ENCODE results near the gene TIMP2. TPM values are rescaled to one million over a fixed set of nuclear protein-coding genes. Genes with fewer than 3 reads are reported as not detected.

Gene TIMP2
- total and polyA plus RNA-seq, 2 of the 4 experiments (the other 2 are of a cell fraction), result 43.9 to 416 TPM

DNA sequence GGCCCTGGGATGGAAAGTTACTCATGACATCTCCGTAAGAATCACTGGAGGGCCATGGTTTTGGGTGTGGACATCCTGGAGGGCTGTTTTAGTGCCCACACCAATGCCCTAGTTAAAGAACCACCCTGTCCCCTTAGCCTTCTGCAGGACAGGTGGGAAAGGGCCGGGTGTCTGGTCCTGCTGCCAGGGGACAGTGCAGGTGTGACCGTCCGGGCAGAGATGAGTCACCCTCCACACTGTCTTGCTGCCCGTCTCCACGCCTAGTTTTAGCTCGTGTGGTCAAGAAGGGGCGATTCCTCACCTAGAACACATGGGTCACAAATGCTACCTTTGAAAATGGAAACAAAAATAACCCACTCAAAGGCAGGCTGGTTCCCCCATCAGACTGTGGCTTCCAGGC lies 39.2 kb downstream of the TIMP2 start:
- Histone ChIP-seq H3K79me1 (ENCODE audit: low read depth in 1 of 2, low read length in 2 of 2) (peaks cover 35 to 90% of the 10 kb centered on the region in 2 experiments), H3K23ac (ENCODE audit: low read depth, low read length) (0 out of 2 replicates have a peak overlapping the region, but pooled peaks have one; percentile 50), H3K9me3 (ENCODE audit: control insufficient read depth, insufficient read depth, low read length) (no peaks in the 10 kb centered on the region), H3K27me3 (ENCODE audit: control insufficient read depth, insufficient read depth, low read length) (no peaks in the 10 kb centered on the region), H2AFZ (replicated peaks; ENCODE audit: low read length, poor library complexity) (no peak overlapping the region), H2AK5ac (ENCODE audit: low read depth, low read length) (peak overlapping the region; percentile 80), H3K9ac (ENCODE audit: low read depth, low read length) (no peak overlapping the region), H2BK120ac (ENCODE audit: low read depth, low read length) (peak overlapping the region; percentile 9; the same call in 1 of the 2 replicates), H3K36me3 (ENCODE audit: control insufficient read depth, insufficient read depth, low read length) (peaks cover 6% of the 10 kb centered on the region; the same call in 1 of the 2 replicates), H2BK20ac (ENCODE audit: low read depth, low read length) (no peak overlapping the region; the same call in 1 of the 2 replicates), H4K20me1 (ENCODE audit: insufficient read depth, low read length) (peaks cover 57% of the 10 kb centered on the region), H4K5ac (ENCODE audit: low read depth, low read length) (no peak overlapping the region), H3K4ac (ENCODE audit: low read depth, low read length) (peak overlapping the region; percentile 40), H4K91ac (ENCODE audit: insufficient read depth, low read depth, low read length) (no peak overlapping the region), H3K4me2 (ENCODE audit: low read depth, low read length) (no peak overlapping the region), H3K9me1 (ENCODE audit: insufficient read depth, low read length) (peaks cover 49% of the 10 kb centered on the region), H2BK15ac (ENCODE audit: low read depth, low read length) (peak overlapping the region; percentile 26; the same call in 1 of the 3 replicates), H4K8ac (ENCODE audit: low read depth in 2 of 2, low read length in 2 of 2) (peak overlapping the region in 1 of 2 experiments; percentile 12; a peak in 1 of 4 replicates), H3K14ac (replicated peaks; ENCODE audit: low read depth, low read length) (peak overlapping the region; percentile 14; the same call in 1 of the 2 replicates), H3K4me3 (ENCODE audit: insufficient read depth, low read depth, low read length) (no peak overlapping the region), H3K18ac (ENCODE audit: low read depth, low read length) (no peak overlapping the region), H3K56ac (ENCODE audit: extremely low read depth, insufficient read depth, low read length) (no peak overlapping the region), H3K27ac (ENCODE audit: insufficient read depth, low read length) (peak overlapping the region; percentile 86; the same call in 1 of the 2 replicates), H3K4me1 (ENCODE audit: control insufficient read depth, insufficient read depth, low read length) (peaks cover 44% of the 10 kb centered on the region), H2AK9ac (replicated peaks; ENCODE audit: low read depth, low read length, poor library complexity) (peak overlapping the region; percentile 33), H2BK5ac (ENCODE audit: low read depth, low read length, poor library complexity, severe bottlenecking) (no peak overlapping the region)
- intact Hi-C loops (cut with micrococcal nuclease) (no loop called here), in situ Hi-C loops (cut with MboI; ENCODE audit: low sequenced_read_pairs) (no loop called here), dilution Hi-C loops (cut with HindIII; ENCODE audit: low sequenced_read_pairs, unreplicated experiment) (no loop called here)
- TF ChIP-seq SMC3 (IDR thresholded peaks at IDR 0.05; ENCODE audit: low read depth, low read length), result no peak
- TF ChIP-seq NFE2L2 (IDR thresholded peaks at IDR 0.05; ENCODE audit: low read depth, low read length), result no peak
- TF ChIP-seq FOS (IDR thresholded peaks at IDR 0.05; ENCODE audit: low read depth, low read length), result no peak
- TF ChIP-seq, protein P1, sequence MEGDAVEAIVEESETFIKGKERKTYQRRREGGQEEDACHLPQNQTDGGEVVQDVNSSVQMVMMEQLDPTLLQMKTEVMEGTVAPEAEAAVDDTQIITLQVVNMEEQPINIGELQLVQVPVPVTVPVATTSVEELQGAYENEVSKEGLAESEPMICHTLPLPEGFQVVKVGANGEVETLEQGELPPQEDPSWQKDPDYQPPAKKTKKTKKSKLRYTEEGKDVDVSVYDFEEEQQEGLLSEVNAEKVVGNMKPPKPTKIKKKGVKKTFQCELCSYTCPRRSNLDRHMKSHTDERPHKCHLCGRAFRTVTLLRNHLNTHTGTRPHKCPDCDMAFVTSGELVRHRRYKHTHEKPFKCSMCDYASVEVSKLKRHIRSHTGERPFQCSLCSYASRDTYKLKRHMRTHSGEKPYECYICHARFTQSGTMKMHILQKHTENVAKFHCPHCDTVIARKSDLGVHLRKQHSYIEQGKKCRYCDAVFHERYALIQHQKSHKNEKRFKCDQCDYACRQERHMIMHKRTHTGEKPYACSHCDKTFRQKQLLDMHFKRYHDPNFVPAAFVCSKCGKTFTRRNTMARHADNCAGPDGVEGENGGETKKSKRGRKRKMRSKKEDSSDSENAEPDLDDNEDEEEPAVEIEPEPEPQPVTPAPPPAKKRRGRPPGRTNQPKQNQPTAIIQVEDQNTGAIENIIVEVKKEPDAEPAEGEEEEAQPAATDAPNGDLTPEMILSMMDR (conservative IDR thresholded peaks at IDR 0.05; ENCODE audit: low read depth, low read length), result no peak
- TF ChIP-seq, protein P2, sequence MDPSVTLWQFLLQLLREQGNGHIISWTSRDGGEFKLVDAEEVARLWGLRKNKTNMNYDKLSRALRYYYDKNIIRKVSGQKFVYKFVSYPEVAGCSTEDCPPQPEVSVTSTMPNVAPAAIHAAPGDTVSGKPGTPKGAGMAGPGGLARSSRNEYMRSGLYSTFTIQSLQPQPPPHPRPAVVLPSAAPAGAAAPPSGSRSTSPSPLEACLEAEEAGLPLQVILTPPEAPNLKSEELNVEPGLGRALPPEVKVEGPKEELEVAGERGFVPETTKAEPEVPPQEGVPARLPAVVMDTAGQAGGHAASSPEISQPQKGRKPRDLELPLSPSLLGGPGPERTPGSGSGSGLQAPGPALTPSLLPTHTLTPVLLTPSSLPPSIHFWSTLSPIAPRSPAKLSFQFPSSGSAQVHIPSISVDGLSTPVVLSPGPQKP (IDR thresholded peaks at IDR 0.05; ENCODE audit: borderline replicate concordance, low read depth, low read length), result no peak
- TF ChIP-seq BHLHE40 (IDR thresholded peaks at IDR 0.05; ENCODE audit: low read depth, low read length), result no peak
- TF ChIP-seq RAD21 (IDR thresholded peaks at IDR 0.05; ENCODE audit: low read length), result no peak
- TF ChIP-seq RFX5 (IDR thresholded peaks at IDR 0.05; ENCODE audit: low read depth, low read length), result no peak
- no peak for TF ChIP-seq MXI1 (IDR thresholded peaks at IDR 0.05; ENCODE audit: borderline replicate concordance, low read depth, low read length)
- TF ChIP-seq, protein P3, sequence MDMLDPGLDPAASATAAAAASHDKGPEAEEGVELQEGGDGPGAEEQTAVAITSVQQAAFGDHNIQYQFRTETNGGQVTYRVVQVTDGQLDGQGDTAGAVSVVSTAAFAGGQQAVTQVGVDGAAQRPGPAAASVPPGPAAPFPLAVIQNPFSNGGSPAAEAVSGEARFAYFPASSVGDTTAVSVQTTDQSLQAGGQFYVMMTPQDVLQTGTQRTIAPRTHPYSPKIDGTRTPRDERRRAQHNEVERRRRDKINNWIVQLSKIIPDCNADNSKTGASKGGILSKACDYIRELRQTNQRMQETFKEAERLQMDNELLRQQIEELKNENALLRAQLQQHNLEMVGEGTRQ (IDR thresholded peaks at IDR 0.05; ENCODE audit: low read depth, low read length), result no peak
- DNase-seq, result no peak
- no peak for ATAC-seq (ENCODE audit: low read depth)
- no TSS peak for BruUV-seq (replicated peaks)
- WGBS, 2 experiments (ENCODE audit: extremely low coverage in 2 of 2, insufficient read length in 1 of 2), result no CpG with 5 or more reads among the region's 8 CpGs
- ChIA-PET POLR2A (ENCODE audit: unreplicated experiment) (no interaction called here), CTCF (no interaction called here)
